ENCODE measurements around the gene DGKG.

The DGKG gene

DNA sequence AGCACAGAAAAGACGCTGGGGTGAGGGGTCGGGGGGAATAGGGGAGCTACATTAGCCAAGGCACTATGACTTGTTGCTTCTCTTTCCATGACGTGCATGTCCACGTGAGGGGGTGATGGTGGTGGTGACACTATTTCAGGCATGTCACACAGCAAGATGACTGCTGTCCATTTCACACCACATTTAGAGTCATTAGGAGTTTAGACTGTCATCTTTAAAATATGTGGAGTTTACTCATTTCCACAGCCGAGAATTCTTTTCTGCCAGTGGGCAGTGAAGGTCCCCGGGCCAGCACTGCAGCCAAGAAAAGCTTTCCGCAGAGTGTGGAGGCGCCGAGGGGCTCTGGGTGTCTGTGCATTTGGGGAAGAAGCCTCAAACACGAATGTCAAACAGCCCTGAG is 954 bp upstream of the DGKG start:
- Histone ChIP-seq H3K27ac (ENCODE audit: poor library complexity, severe bottlenecking) (no peak overlapping the region), H3K36me3 (ENCODE audit: low read depth) (no peaks in the 10 kb centered on the region), H3K9me3 (ENCODE audit: severe bottlenecking) (no peaks in the 10 kb centered on the region), H3K27me3 (ENCODE audit: insufficient read depth, poor library complexity, severe bottlenecking) (peaks cover 54% of the 10 kb centered on the region), H3K4me3 (ENCODE audit: severe bottlenecking) (no peak overlapping the region), H3K4me1 (ENCODE audit: insufficient read depth, poor library complexity, severe bottlenecking) (no peaks in the 10 kb centered on the region)
- ATAC-seq (ENCODE audit: low read depth) (no peak), DNase-seq (ENCODE audit: low spot score) (no peak)
- TF ChIP-seq, protein P1, sequence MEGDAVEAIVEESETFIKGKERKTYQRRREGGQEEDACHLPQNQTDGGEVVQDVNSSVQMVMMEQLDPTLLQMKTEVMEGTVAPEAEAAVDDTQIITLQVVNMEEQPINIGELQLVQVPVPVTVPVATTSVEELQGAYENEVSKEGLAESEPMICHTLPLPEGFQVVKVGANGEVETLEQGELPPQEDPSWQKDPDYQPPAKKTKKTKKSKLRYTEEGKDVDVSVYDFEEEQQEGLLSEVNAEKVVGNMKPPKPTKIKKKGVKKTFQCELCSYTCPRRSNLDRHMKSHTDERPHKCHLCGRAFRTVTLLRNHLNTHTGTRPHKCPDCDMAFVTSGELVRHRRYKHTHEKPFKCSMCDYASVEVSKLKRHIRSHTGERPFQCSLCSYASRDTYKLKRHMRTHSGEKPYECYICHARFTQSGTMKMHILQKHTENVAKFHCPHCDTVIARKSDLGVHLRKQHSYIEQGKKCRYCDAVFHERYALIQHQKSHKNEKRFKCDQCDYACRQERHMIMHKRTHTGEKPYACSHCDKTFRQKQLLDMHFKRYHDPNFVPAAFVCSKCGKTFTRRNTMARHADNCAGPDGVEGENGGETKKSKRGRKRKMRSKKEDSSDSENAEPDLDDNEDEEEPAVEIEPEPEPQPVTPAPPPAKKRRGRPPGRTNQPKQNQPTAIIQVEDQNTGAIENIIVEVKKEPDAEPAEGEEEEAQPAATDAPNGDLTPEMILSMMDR (IDR thresholded peaks at IDR 0.05; ENCODE audit: poor library complexity, severe bottlenecking) = no peak

DNA sequence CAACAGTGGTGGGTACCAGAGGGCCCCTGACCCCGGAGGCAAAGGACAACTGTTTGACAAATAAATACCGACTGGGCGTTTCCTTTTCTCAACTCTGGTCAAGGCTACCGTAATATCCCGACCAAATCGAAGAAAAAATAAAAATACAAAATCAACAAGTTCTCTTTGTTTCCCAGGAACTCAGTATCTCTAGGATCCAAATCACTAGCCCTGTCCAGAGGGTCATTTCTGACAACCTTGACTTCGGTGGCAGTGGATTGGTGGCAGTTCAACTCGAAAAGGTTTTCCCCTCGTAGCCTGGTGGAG is 456 bp upstream of the DGKG start:
- no peaks in the 10 kb centered on the region for H3K36me3 ChIP-seq (ENCODE audit: low read depth)
- no peak overlapping the region for H3K27ac ChIP-seq (ENCODE audit: poor library complexity, severe bottlenecking)
- no peaks in the 10 kb centered on the region for H3K4me1 ChIP-seq (ENCODE audit: insufficient read depth, poor library complexity, severe bottlenecking)
- peaks cover 54% of the 10 kb centered on the region for H3K27me3 ChIP-seq (ENCODE audit: insufficient read depth, poor library complexity, severe bottlenecking)
- DNase-seq (ENCODE audit: low spot score) = no peak
- H3K9me3 ChIP-seq (ENCODE audit: severe bottlenecking) = no peaks in the 10 kb centered on the region
- TF ChIP-seq, protein P1 (IDR thresholded peaks at IDR 0.05; ENCODE audit: poor library complexity, severe bottlenecking) = no peak
- no peak overlapping the region for H3K4me3 ChIP-seq (ENCODE audit: severe bottlenecking)
- no peak; the same call in 2 of the 3 replicates for ATAC-seq (ENCODE audit: low read depth)

DNA sequence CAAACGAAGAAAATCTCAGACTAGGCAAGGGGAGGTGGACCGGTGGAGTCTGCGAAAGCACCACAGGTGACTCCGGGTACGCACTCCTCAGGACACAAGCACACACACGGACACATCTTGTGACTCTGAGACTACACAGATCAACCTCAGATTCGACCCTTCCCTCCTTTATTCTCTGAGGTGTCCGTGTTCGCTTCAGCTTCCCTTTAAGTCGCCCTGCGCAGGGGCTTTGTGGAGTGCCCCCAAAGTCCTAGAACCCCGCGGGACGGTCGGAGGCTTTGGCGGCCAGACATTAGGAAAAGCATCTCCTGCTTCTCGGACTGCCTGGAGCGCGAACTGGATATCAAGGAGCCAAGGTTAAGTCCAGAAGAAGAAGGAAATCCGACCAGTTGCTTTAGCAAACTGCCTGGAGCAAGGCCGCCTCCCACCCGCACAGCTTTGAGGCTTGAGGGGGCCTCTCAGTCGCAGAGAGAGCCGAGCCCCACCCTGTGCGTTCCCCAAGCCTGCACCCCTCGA is 730 bp downstream of the DGKG start:
- Histone ChIP-seq H3K4me1 (ENCODE audit: insufficient read depth, poor library complexity, severe bottlenecking) (no peaks in the 10 kb centered on the region), H3K9me3 (ENCODE audit: severe bottlenecking) (no peaks in the 10 kb centered on the region), H3K27ac (ENCODE audit: poor library complexity, severe bottlenecking) (no peak overlapping the region), H3K4me3 (ENCODE audit: severe bottlenecking) (no peak overlapping the region), H3K36me3 (ENCODE audit: low read depth) (no peaks in the 10 kb centered on the region), H3K27me3 (ENCODE audit: insufficient read depth, poor library complexity, severe bottlenecking) (peaks cover 52% of the 10 kb centered on the region)
- ATAC-seq (ENCODE audit: low read depth) = no peak
- TF ChIP-seq, protein P1 (IDR thresholded peaks at IDR 0.05; ENCODE audit: poor library complexity, severe bottlenecking) = no peak
- DNase-seq (ENCODE audit: low spot score) = no peak

DNA sequence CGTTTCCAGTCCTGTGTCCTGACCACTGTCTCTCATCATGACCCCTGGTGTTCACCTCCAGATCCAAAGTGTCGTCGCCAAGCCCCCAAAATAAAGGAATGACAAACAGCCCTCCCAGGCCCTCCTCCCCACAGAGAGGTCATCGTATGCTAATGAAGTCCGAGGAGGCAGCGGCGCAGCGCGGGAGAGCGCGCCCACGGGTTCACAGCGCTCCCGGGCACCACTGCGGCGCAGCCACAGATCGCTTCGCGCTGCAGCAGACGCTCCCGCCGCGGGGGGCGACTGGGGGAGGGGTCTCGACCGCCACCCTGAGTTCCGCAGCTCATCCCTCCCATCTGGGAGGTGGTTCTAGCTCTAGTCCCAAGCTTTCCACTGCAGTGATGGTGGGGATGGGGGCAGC is 1.3 kb downstream of the DGKG start:
- no peak overlapping the region for H3K4me3 ChIP-seq (ENCODE audit: severe bottlenecking)
- TF ChIP-seq, protein P1 (IDR thresholded peaks at IDR 0.05; ENCODE audit: poor library complexity, severe bottlenecking) = no peak
- peaks cover 52% of the 10 kb centered on the region for H3K27me3 ChIP-seq (ENCODE audit: insufficient read depth, poor library complexity, severe bottlenecking)
- no peaks in the 10 kb centered on the region for H3K9me3 ChIP-seq (ENCODE audit: severe bottlenecking)
- H3K27ac ChIP-seq (ENCODE audit: poor library complexity, severe bottlenecking) = no peak overlapping the region
- no peak for ATAC-seq (ENCODE audit: low read depth)
- no peak for DNase-seq (ENCODE audit: low spot score)
- no peaks in the 10 kb centered on the region for H3K4me1 ChIP-seq (ENCODE audit: insufficient read depth, poor library complexity, severe bottlenecking)
- no peaks in the 10 kb centered on the region for H3K36me3 ChIP-seq (ENCODE audit: low read depth)

DNA sequence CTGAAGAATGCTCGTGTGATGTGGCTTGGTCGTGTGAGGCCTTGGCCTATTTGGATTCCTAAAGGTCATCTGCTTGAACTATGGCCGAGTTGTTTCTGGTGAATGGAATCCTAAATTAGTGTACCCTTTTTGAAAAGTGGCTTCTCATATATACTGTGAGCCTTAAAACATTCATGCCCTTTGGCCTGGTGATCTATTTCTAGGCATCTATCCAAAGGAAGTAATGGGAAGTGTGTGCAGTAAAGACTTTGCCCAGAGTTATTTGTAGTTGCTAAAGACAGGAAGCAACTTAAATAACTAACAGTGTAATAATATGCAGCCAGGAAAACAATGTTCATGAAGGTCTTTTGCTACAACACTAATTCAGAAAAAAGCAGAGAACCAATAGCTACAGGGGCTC is 3.0 kb downstream of the DGKG start:
- DNase-seq (ENCODE audit: low spot score) = no peak
- Histone ChIP-seq H3K9me3 (ENCODE audit: severe bottlenecking) (no peaks in the 10 kb centered on the region), H3K36me3 (ENCODE audit: low read depth) (no peaks in the 10 kb centered on the region), H3K4me3 (ENCODE audit: severe bottlenecking) (no peak overlapping the region), H3K27ac (ENCODE audit: poor library complexity, severe bottlenecking) (no peak overlapping the region), H3K4me1 (ENCODE audit: insufficient read depth, poor library complexity, severe bottlenecking) (no peaks in the 10 kb centered on the region), H3K27me3 (ENCODE audit: insufficient read depth, poor library complexity, severe bottlenecking) (peaks cover 44% of the 10 kb centered on the region)
- TF ChIP-seq, protein P1 (IDR thresholded peaks at IDR 0.05; ENCODE audit: poor library complexity, severe bottlenecking) = no peak
- ATAC-seq (ENCODE audit: low read depth) = no peak

All from RWPE2 (cell line).